Natural killer cell (primary cell): Measurements from ENCODE around the gene OSBP. TPM values are rescaled to one million over a fixed set of nuclear protein-coding genes. Genes with fewer than 3 reads are reported as not detected.

Source experiments
- ATAC-seq, 3 donors: fragments of 150-1000 bp in 2 of 3; fragments of 200-7000 bp in 1 of 3; cut with Tn5 transposase; 1 replicate in 1 of 3; 2 replicates in 2 of 3; pipeline ENCODE4 v1.10.0; 2021; ENCODE audit warnings: mild to moderate bottlenecking in 2 of 3, moderate library complexity in 2 of 3
- DNase-seq, 2 donors: peaks; one replicate each; pipeline versions ENCODE4 v3.0.0 to v3.0.0-alpha.2; 2013 to 2021; ENCODE audit warnings: mixed read lengths in 1 of 2
- H3K27ac ChIP-seq: one replicate; pipeline ENCODE4 v1.5.1; 2013; ENCODE audit warnings: mild to moderate bottlenecking, low read length
- H3K27me3 ChIP-seq: one replicate; pipeline ENCODE4 v1.6.1; 2013; ENCODE audit warnings: low read length; ENCODE audit not compliant: control insufficient read depth, insufficient read depth
- H3K36me3 ChIP-seq: one replicate; pipeline ENCODE4 v1.6.1; 2013; ENCODE audit warnings: low read length; ENCODE audit not compliant: control insufficient read depth, insufficient read depth
- H3K4me1 ChIP-seq: one replicate; pipeline ENCODE4 v1.6.1; 2013; ENCODE audit warnings: low read length; ENCODE audit not compliant: control insufficient read depth, insufficient read depth
- H3K4me3 ChIP-seq: one replicate; pipeline ENCODE4 v1.5.1; 2013; ENCODE audit warnings: low read length
- H3K9me3 ChIP-seq: one replicate; pipeline ENCODE4 v1.6.1; 2013; ENCODE audit warnings: low read length; ENCODE audit not compliant: control insufficient read depth, insufficient read depth
- H3K27ac Mint-ChIP-seq, 2 donors: one replicate each; pipeline ENCODE4 v1.8.0; 2022; ENCODE audit warnings: mild to moderate bottlenecking in 2 of 2, mixed read lengths in 2 of 2, moderate library complexity in 1 of 2
- H3K27me3 Mint-ChIP-seq, 2 donors: one replicate each; pipeline ENCODE4 v1.8.0; 2022; ENCODE audit warnings: low read depth in 2 of 2, mixed read lengths in 2 of 2
- H3K36me3 Mint-ChIP-seq: one replicate; pipeline ENCODE4 v1.8.0; 2022; ENCODE audit warnings: mixed read lengths
- H3K4me1 Mint-ChIP-seq, 2 donors: one replicate each; pipeline ENCODE4 v1.8.0; 2022; ENCODE audit warnings: mixed read lengths in 2 of 2
- H3K4me3 Mint-ChIP-seq: one replicate; pipeline ENCODE4 v1.8.0; 2022; ENCODE audit warnings: mild to moderate bottlenecking, moderate library complexity, mixed read lengths
- H3K9me3 Mint-ChIP-seq, 2 donors: one replicate each; pipeline ENCODE4 v1.8.0; 2022; ENCODE audit warnings: mixed read lengths in 2 of 2
- CTCF ChIP-seq: fragments of 200-600 bp; IDR thresholded peaks from one replicate; pipeline ENCODE4 v1.8.0; 2022; ENCODE audit warnings: antibody characterized with exemption
- WGBS: methylation state at CpG from one replicate; pipeline ENCODE4 v1.1.7; 2013; ENCODE audit warnings: missing lambda C conversion rate; ENCODE audit not compliant: insufficient coverage; 5-methylcytosine and 5-hydroxymethylcytosine counted together
- intact Hi-C: fragments of 100-400 bp; cut with micrococcal nuclease; formaldehyde crosslinking; loops from one replicate; pipeline ENCODE4 v1.14.2; 2022
- total RNA-seq, 4 donors: library from RNA; stranded (reverse); fragments of 120-200 nt in 1 of 4; gene quantifications; one replicate each; pipeline versions ENCODE4 v1.2.3 to v1.2.4, GENCODE V29; 2013 to 2022

The OSBP gene, protein sequence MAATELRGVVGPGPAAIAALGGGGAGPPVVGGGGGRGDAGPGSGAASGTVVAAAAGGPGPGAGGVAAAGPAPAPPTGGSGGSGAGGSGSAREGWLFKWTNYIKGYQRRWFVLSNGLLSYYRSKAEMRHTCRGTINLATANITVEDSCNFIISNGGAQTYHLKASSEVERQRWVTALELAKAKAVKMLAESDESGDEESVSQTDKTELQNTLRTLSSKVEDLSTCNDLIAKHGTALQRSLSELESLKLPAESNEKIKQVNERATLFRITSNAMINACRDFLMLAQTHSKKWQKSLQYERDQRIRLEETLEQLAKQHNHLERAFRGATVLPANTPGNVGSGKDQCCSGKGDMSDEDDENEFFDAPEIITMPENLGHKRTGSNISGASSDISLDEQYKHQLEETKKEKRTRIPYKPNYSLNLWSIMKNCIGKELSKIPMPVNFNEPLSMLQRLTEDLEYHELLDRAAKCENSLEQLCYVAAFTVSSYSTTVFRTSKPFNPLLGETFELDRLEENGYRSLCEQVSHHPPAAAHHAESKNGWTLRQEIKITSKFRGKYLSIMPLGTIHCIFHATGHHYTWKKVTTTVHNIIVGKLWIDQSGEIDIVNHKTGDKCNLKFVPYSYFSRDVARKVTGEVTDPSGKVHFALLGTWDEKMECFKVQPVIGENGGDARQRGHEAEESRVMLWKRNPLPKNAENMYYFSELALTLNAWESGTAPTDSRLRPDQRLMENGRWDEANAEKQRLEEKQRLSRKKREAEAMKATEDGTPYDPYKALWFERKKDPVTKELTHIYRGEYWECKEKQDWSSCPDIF
- total RNA-seq: 10 to 100 TPM; 40.5 to 58.5 (median 51.3) TPM
- 33.8 TPM for total RNA-seq (2013)

GRCh38 chr11:59615637-59616395 is at the start of gene OSBP:
OSBP (minus strand) TSS chr11:59615774; CDS start chr11:59615664, 110 bp downstream.
- WGBS: under 1% methylated on average over 49 of the region's 55 CpGs
- Mint-ChIP-seq H3K4me1 (peaks cover 51% of the 10 kb centered on the region in 2 donors), H3K27me3 (no peaks in the 10 kb centered on the region), H3K36me3 (no peaks in the 10 kb centered on the region), H3K27ac (peak within 1 kb of the TSS; percentile 83 to 95), H3K9me3 (no peaks in the 10 kb centered on the region), H3K4me3 (peak within 1 kb of the TSS; percentile 95)
- intact Hi-C loops: loop anchor here (1.0 to 2.0 kb wide), 4 partner anchors 49 to 113 kb away; partner anchors contain the start of gene PATL1
- TF ChIP-seq CTCF: no peak
- H3K27me3 ChIP-seq: no peaks in the 10 kb centered on the region
- peak; percentile 76 to 90 (median 78) for ATAC-seq
- H3K36me3 ChIP-seq: no peaks in the 10 kb centered on the region
- no peaks in the 10 kb centered on the region for H3K9me3 ChIP-seq
- DNase-seq: peak; percentile 97 to 100
- peaks cover 15% of the 10 kb centered on the region for H3K4me1 ChIP-seq
- peak within 1 kb of the TSS; percentile 94 for H3K4me3 ChIP-seq
- peak within 1 kb of the TSS; percentile 87 for H3K27ac ChIP-seq

DNA sequence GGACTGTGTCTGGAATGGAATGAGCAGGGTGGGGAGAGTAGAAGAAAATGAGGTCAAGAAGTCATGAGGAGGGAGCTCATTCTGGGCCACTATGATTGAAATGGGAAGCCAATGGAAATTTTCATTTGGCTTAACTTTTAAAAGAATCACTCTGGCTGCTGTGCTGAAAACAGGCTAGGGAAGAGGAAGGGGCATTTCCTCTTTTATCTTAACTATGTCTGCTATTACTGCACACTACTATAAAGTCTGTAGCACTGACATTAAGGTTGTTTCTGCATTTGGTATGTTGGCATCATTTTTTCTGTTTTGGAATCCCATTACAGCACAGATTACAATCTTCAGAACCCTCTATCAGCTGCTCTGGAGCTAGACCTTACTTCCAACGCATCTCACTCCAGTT is 45.0 kb upstream of the OSBP start:
- DNase-seq (no peak), ATAC-seq (no peak)
- peaks cover 15 to 23% of the 10 kb centered on the region in 2 donors for H3K4me1 Mint-ChIP-seq
- no peak overlapping the region for H3K27ac ChIP-seq
- no peaks in the 10 kb centered on the region for H3K27me3 Mint-ChIP-seq
- no peak overlapping the region for H3K4me3 ChIP-seq
- peaks cover 11% of the 10 kb centered on the region for H3K36me3 Mint-ChIP-seq
- WGBS: 100% methylated on average over 1 of the region's 1 CpG
- peak overlapping the region; percentile 3 to 47 for H3K27ac Mint-ChIP-seq
- peaks cover 72% of the 10 kb centered on the region for H3K36me3 ChIP-seq
- H3K9me3 ChIP-seq: no peaks in the 10 kb centered on the region
- H3K27me3 ChIP-seq: no peaks in the 10 kb centered on the region
- H3K9me3 Mint-ChIP-seq: no peaks in the 10 kb centered on the region
- intact Hi-C loops: no loop called here
- TF ChIP-seq CTCF: no peak
- peaks cover 4% of the 10 kb centered on the region for H3K4me1 ChIP-seq
- no peak overlapping the region for H3K4me3 Mint-ChIP-seq

GRCh38 chr11:59659981-59660380 is 44.4 kb upstream of the OSBP start:
- 69% methylated on average over 2 of the region's 2 CpGs for WGBS
- Mint-ChIP-seq H3K9me3 (no peaks in the 10 kb centered on the region), H3K27ac (peak overlapping the region; percentile 3 to 47), H3K4me3 (no peak overlapping the region), H3K27me3 (no peaks in the 10 kb centered on the region), H3K4me1 (peaks cover 15 to 18% of the 10 kb centered on the region in 2 donors), H3K36me3 (peaks cover 16% of the 10 kb centered on the region)
- intact Hi-C loops: no loop called here
- peaks cover 4% of the 10 kb centered on the region for H3K4me1 ChIP-seq
- no peak for TF ChIP-seq CTCF
- peaks cover 72% of the 10 kb centered on the region for H3K36me3 ChIP-seq
- H3K27ac ChIP-seq: no peak overlapping the region
- ATAC-seq (no peak), DNase-seq (no peak)
- no peaks in the 10 kb centered on the region for H3K27me3 ChIP-seq
- H3K4me3 ChIP-seq: no peak overlapping the region
- no peaks in the 10 kb centered on the region for H3K9me3 ChIP-seq
